HCT116 (cell line): Measurements from ENCODE around the gene FOXJ1. TPM values are rescaled to one million over a fixed set of nuclear protein-coding genes. Genes with fewer than 3 reads are reported as not detected.

Source experiments
- ATAC-seq: fragments of 200-7000 bp; cut with Tn5 transposase; 2 replicates; pipeline ENCODE4 v1.9.1; 2020; ENCODE audit warnings: mild to moderate bottlenecking, moderate library complexity
- BruUV-seq: library from RNA; stranded (reverse); fragments of 400-500 nt; replicated peaks from 2 replicates; lab custom pipeline; 2021; lab: Mats Ljungman, UMichigan
- CTCF ChIA-PET: fragments of 300-600 bp; sonication (Branson Sonifier 250); formaldehyde crosslinking; loops from one replicate; lab custom pipeline; 2021; ENCODE audit warnings: antibody characterized with exemption; lab: Charles Lee
- POLR2A ChIA-PET: fragments of 300-600, 350-600 bp; sonication (Branson Sonifier 250); formaldehyde crosslinking; loops from one replicate; lab custom pipeline; 2021; ENCODE audit warnings: antibody characterized with exemption; lab: Charles Lee
- RAD21 ChIA-PET, 2 experiments: fragments of 300-600 bp; sonication (Branson Sonifier 250); formaldehyde crosslinking; loops; one replicate each; lab custom pipeline; 2023; ENCODE audit warnings: low total read pairs in 2 of 2; ENCODE audit not compliant: uncharacterized antibody in 2 of 2, unreplicated experiment in 2 of 2, low non-redundant PET in 1 of 2; lab: Charles Lee
- DNase-seq: peaks from one replicate; pipeline ENCODE4 v3.0.0-alpha.2; 2010; ENCODE audit warnings: low read depth, low spot score
- H2AFZ ChIP-seq: fragments of 200-600 bp; shearing (Covaris generic), sonication (generic); 2 replicates; pipeline ENCODE4 v1.6.1; 2017; ENCODE audit warnings: low read depth, mixed run types, mixed read lengths, antibody characterized with exemption, low read length; ENCODE audit not compliant: poor library complexity, severe bottlenecking
- H3K27ac ChIP-seq: 2 replicates; pipeline ENCODE4 v1.5.1; 2012; ENCODE audit warnings: low read depth, low read length
- H3K27me3 ChIP-seq: fragments of 200-600 bp; sonication (generic); 2 replicates; pipeline ENCODE4 v1.6.1; 2016; ENCODE audit warnings: mixed run types, low read length, mixed read lengths; ENCODE audit not compliant: insufficient read depth
- H3K36me3 ChIP-seq, 2 experiments: fragments of 200-500 bp in 1 of 2; fragments of 200-600 bp in 1 of 2; sonication (Bioruptor generic) in 1 of 2; sonication (generic) in 1 of 2; 2 replicates each; pipeline versions ENCODE4 v1.5.1 to v1.6.1; 2014 to 2016; ENCODE audit warnings: low read length in 2 of 2, inconsistent platforms in 1 of 2, mixed read lengths in 1 of 2, mixed run types in 1 of 2; ENCODE audit not compliant: insufficient read depth in 2 of 2, control insufficient read depth in 1 of 2
- H3K4me1 ChIP-seq, 2 experiments: fragments of 200-600 bp in 1 of 2; sonication (generic) in 1 of 2; 2 replicates each; pipeline versions ENCODE4 v1.5.1 to v1.6.1; 2012 to 2017; ENCODE audit warnings: low read length in 2 of 2, inconsistent platforms in 1 of 2, mild to moderate bottlenecking in 1 of 2, mixed read lengths in 1 of 2, mixed run types in 1 of 2, moderate library complexity in 1 of 2; ENCODE audit not compliant: insufficient read depth in 2 of 2, control insufficient read depth in 1 of 2
- H3K4me2 ChIP-seq: fragments of 200-600 bp; sonication (generic); 2 replicates; pipeline ENCODE4 v1.6.1; 2017; ENCODE audit warnings: mixed run types, low read length, mixed read lengths
- H3K4me3 ChIP-seq, 2 experiments: fragments of 200-600 bp in 1 of 2; sonication (generic) in 1 of 2; replicated peaks in 1 of 2; 2 replicates each; pipeline ENCODE4 v1.5.1; 2011 to 2016; ENCODE audit warnings: low read length in 2 of 2, control low read depth in 1 of 2, low read depth in 1 of 2, mild to moderate bottlenecking in 1 of 2, mixed read lengths in 1 of 2, mixed run types in 1 of 2
- H3K79me2 ChIP-seq: fragments of 200-600 bp; sonication (generic); 2 replicates; pipeline ENCODE4 v1.6.1; 2017; ENCODE audit warnings: mild to moderate bottlenecking, mixed run types, low read length, moderate library complexity, mixed read lengths; ENCODE audit not compliant: insufficient read depth
- H3K9ac ChIP-seq: fragments of 200-600 bp; sonication (generic); 2 replicates; pipeline ENCODE4 v1.6.1; 2016; ENCODE audit warnings: low read length, mixed read lengths
- H3K9me2 ChIP-seq: fragments of 200-600 bp; sonication (generic), shearing (Covaris generic); 2 replicates; pipeline ENCODE4 v1.6.1; 2017; ENCODE audit warnings: mixed run types, mild to moderate bottlenecking, moderate library complexity; ENCODE audit not compliant: insufficient read depth
- H3K9me3 ChIP-seq, 2 experiments: fragments of 200-500 bp in 1 of 2; fragments of 200-600 bp in 1 of 2; sonication (Bioruptor generic) in 1 of 2; sonication (generic) in 1 of 2; 2 replicates each; pipeline ENCODE4 v1.6.1; 2014 to 2017; ENCODE audit warnings: low read length in 2 of 2, mixed read lengths in 2 of 2, inconsistent platforms in 1 of 2, low read depth in 1 of 2, mild to moderate bottlenecking in 1 of 2, mixed run types in 1 of 2, moderate library complexity in 1 of 2; ENCODE audit not compliant: control insufficient read depth in 1 of 2, insufficient read depth in 1 of 2
- H4K20me1 ChIP-seq: fragments of 200-600 bp; sonication (generic), shearing (Covaris generic); 2 replicates; pipeline ENCODE4 v1.6.1; 2017; ENCODE audit warnings: mixed run types, mild to moderate bottlenecking, moderate library complexity; ENCODE audit not compliant: insufficient read depth
- CBX3 ChIP-seq: IDR thresholded peaks from 2 replicates; pipeline ENCODE4 v1.6.1; 2012; ENCODE audit warnings: low read depth
- CTCF ChIP-seq, 3 experiments: fragments of 200-600 bp in 1 of 3; sonication (generic) in 1 of 3; IDR thresholded peaks in 2 of 3; conservative IDR thresholded peaks in 1 of 3; 2 replicates each; pipeline ENCODE4 v1.5.1; 2012 to 2017; ENCODE audit warnings: low read depth in 2 of 3, low read length in 2 of 3, antibody characterized with exemption in 1 of 3, borderline replicate concordance in 1 of 3, control low read depth in 1 of 3, mild to moderate bottlenecking in 1 of 3, mixed read lengths in 1 of 3, mixed run types in 1 of 3, moderate library complexity in 1 of 3; ENCODE audit not compliant: insufficient read depth in 1 of 3
- EZH2phosphoT487 ChIP-seq: fragments of 200-600 bp; IDR thresholded peaks from 2 replicates; pipeline ENCODE4 v1.6.1; 2018; ENCODE audit warnings: antibody characterized with exemption, borderline replicate concordance
- FOSL1 ChIP-seq: IDR thresholded peaks from 2 replicates; pipeline ENCODE4 v1.6.1; 2012; ENCODE audit warnings: low read depth
- MAX ChIP-seq: IDR thresholded peaks from 2 replicates; pipeline ENCODE4 v1.6.1; 2012
- POLR2A ChIP-seq: IDR thresholded peaks from 2 replicates; pipeline ENCODE4 v1.7.0; 2011; ENCODE audit warnings: borderline replicate concordance; ENCODE audit not compliant: insufficient read depth, insufficient read length; ENCODE audit errors: extremely low read depth
- RAD21 ChIP-seq: IDR thresholded peaks from 2 replicates; pipeline ENCODE4 v1.6.1; 2012; ENCODE audit warnings: low read depth, mild to moderate bottlenecking
- REST ChIP-seq: IDR thresholded peaks from 2 replicates; pipeline ENCODE4 v1.6.1; 2012; ENCODE audit warnings: low read depth
- SRF ChIP-seq: IDR thresholded peaks from 2 replicates; pipeline ENCODE4 v1.6.1; 2012; ENCODE audit warnings: low read depth
- YY1 ChIP-seq: IDR thresholded peaks from 2 replicates; pipeline ENCODE4 v1.6.1; 2011; ENCODE audit warnings: low read length, low read depth, moderate library complexity, mild to moderate bottlenecking; ENCODE audit not compliant: insufficient replicate concordance; ENCODE audit errors: extremely low read depth
- ZFX ChIP-seq: fragments of 450-650 bp; IDR thresholded peaks from 2 replicates; pipeline ENCODE4 v1.6.1; 2017
- intact Hi-C: fragments of 100-400 bp; cut with micrococcal nuclease; formaldehyde crosslinking; loops from 2 replicates; pipeline ENCODE4 v1.10.0; 2022
- total RNA-seq: library from RNA; stranded (reverse); gene quantifications from one replicate; pipeline ENCODE4 v1.2.1, GENCODE V29; 2021; ENCODE audit not compliant: unreplicated experiment

Gene FOXJ1
- total RNA-seq, 1 experiment from 2014 or later: 0.61 TPM

GRCh38 chr17:76123749-76124581 lies 17.1 kb downstream of the FOXJ1 start:
- RAD21 ChIA-PET: interaction anchor here in 1 of 2 experiments (0.7 to 2.0 kb wide), 3 partner anchors 17 to 156 kb away, joined by 4 to 8 read pairs (median 4); partner anchors contain the start of gene FOXJ1
- H3K9me3 ChIP-seq: no peaks in the 10 kb centered on the region
- TF ChIP-seq CBX3 (no peak), SRF (no peak), CTCF (IDR thresholded peaks at IDR 0.05 in 2 of 3, conservative IDR thresholded peaks at IDR 0.05 in 1 of 3; ENCODE audit: borderline replicate concordance in 1 of 3, insufficient read depth in 1 of 3, low read depth in 2 of 3, low read length in 2 of 3) (peak in 1 of 3 experiments; percentile 38; a peak in 1 of 6 replicates)
- no peaks in the 10 kb centered on the region for H3K9me2 ChIP-seq
- ATAC-seq (no peak), DNase-seq (no peak)
- H3K27ac ChIP-seq: no peak overlapping the region
- H3K4me1 ChIP-seq: peaks cover 0 to 15% of the 10 kb centered on the region in 2 experiments; a peak in 2 of 4 replicates
- CTCF ChIA-PET: interaction anchor here (0.7 to 10.0 kb wide), 5 partner anchors 9 to 156 kb away, joined by 3 to 132 read pairs (median 8); no protein-coding TSS in a partner anchor
- H3K4me3 ChIP-seq: no peak overlapping the region
- H3K36me3 ChIP-seq: no peaks in the 10 kb centered on the region
- no peaks in the 10 kb centered on the region for H3K27me3 ChIP-seq
- no TSS peak for BruUV-seq
- intact Hi-C loops: no loop called here
- no peak overlapping the region for H3K9ac ChIP-seq
- no peak overlapping the region for H2AFZ ChIP-seq
- no peak overlapping the region for H3K4me2 ChIP-seq
- H3K79me2 ChIP-seq: no peaks in the 10 kb centered on the region
- POLR2A ChIA-PET: interaction anchor here (1.1 kb wide), 1 partner anchor 9 kb away, joined by 3 read pairs; no protein-coding TSS in a partner anchor
- no peaks in the 10 kb centered on the region for H4K20me1 ChIP-seq

- H3K27ac ChIP-seq: no peak overlapping the region
- H3K9me2 ChIP-seq: no peaks in the 10 kb centered on the region
- H3K79me2 ChIP-seq: no peaks in the 10 kb centered on the region
- ATAC-seq: no peak
- no peaks in the 10 kb centered on the region for H4K20me1 ChIP-seq
- RAD21 ChIA-PET: interaction anchor here in 1 of 2 experiments (0.7 to 1.0 kb wide), 2 partner anchors 18 to 157 kb away, joined by 4 read pairs; partner anchors contain the start of gene FOXJ1
- no peak overlapping the region for H3K4me2 ChIP-seq
- intact Hi-C loops: no loop called here
- H3K9ac ChIP-seq: no peak overlapping the region
- no peaks in the 10 kb centered on the region for H3K9me3 ChIP-seq
- no peaks in the 10 kb centered on the region for H3K27me3 ChIP-seq
- POLR2A ChIA-PET: no interaction called here
- no peak for DNase-seq
- no peaks in the 10 kb centered on the region for H3K36me3 ChIP-seq
- BruUV-seq: no TSS peak
- CTCF ChIA-PET: interaction anchor here (0.7 to 10.0 kb wide), 6 partner anchors 10 to 157 kb away, joined by 3 to 132 read pairs (median 6); no protein-coding TSS in a partner anchor
- peaks cover 0 to 15% of the 10 kb centered on the region in 2 experiments; a peak in 2 of 4 replicates for H3K4me1 ChIP-seq
- no peak overlapping the region for H3K4me3 ChIP-seq
- H2AFZ ChIP-seq: no peak overlapping the region
- TF ChIP-seq POLR2A: no peak
- TF ChIP-seq FOSL1: no peak
- TF ChIP-seq REST: no peak
- TF ChIP-seq MAX: no peak
- no peak for TF ChIP-seq YY1
- no peak for TF ChIP-seq EZH2phosphoT487
- TF ChIP-seq RAD21: no peak
- no peak for TF ChIP-seq CBX3
- no peak for TF ChIP-seq ZFX
Observed at GRCh38 chr17:76123191-76123499, 17.9 kb downstream of the FOXJ1 start.
